T-helper 17 cell (primary cell): Measurements from ENCODE around the gene PPM1E. TPM values are rescaled to one million over a fixed set of nuclear protein-coding genes. Genes with fewer than 3 reads are reported as not detected.
"Not testable (repeated sequence)": the region's sequence is repeated elsewhere in the genome, so short reads cannot be mapped to it uniquely, and the experiment has no call there.

ENCODE experiments used
- ATAC-seq: fragments of 150-1000 bp; cut with Tn5 transposase; 2 replicates; pipeline ENCODE4 v1.10.0; 2021; ENCODE audit warnings: mild to moderate bottlenecking, moderate library complexity
- DNase-seq, 3 donors: peaks; one replicate each; pipeline versions ENCODE4 v3.0.0 to v3.0.0-alpha.2; 2020 to 2021
- H3K9me3 ChIP-seq: one replicate; pipeline ENCODE4 v1.7.0; 2013; ENCODE audit warnings: low read length, mild to moderate bottlenecking; ENCODE audit not compliant: control insufficient read depth, poor library complexity, severe bottlenecking
- H3K27ac Mint-ChIP-seq: one replicate; pipeline ENCODE4 v1.8.0; 2022; ENCODE audit warnings: mild to moderate bottlenecking, moderate library complexity, mixed read lengths
- H3K27me3 Mint-ChIP-seq: one replicate; pipeline ENCODE4 v1.8.0; 2022; ENCODE audit warnings: mixed read lengths
- H3K36me3 Mint-ChIP-seq: one replicate; pipeline ENCODE4 v1.8.0; 2022; ENCODE audit warnings: low read depth, mixed read lengths
- H3K4me1 Mint-ChIP-seq: one replicate; pipeline ENCODE4 v1.8.0; 2022; ENCODE audit warnings: mild to moderate bottlenecking, mixed read lengths
- H3K4me3 Mint-ChIP-seq: one replicate; pipeline ENCODE4 v1.8.0; 2022; ENCODE audit warnings: mild to moderate bottlenecking, moderate library complexity, mixed read lengths
- total RNA-seq, 4 donors: library from RNA in 2 of 4; stranded (reverse) in 2 of 4; gene quantifications; one replicate each; pipeline ENCODE4 v1.2.3 and lab custom pipeline; 2022 to 2026

The PPM1E gene
- total RNA-seq, 2 donors from 2014 or later, result not detected

GRCh38 chr17:58788199-58788598, 32.5 kb downstream of the PPM1E start:
- Mint-ChIP-seq H3K27me3 (peaks cover 12% of the 10 kb centered on the region), H3K4me3 (no peak overlapping the region), H3K4me1 (peaks cover 5% of the 10 kb centered on the region), H3K36me3 (no peaks in the 10 kb centered on the region), H3K27ac (no peak overlapping the region)
- no peaks in the 10 kb centered on the region for H3K9me3 ChIP-seq
- no peak for DNase-seq
- ATAC-seq, result no peak

GRCh38 chr17:58789160-58789559, 33.5 kb downstream of the PPM1E start:
- H3K27ac Mint-ChIP-seq, result no peak overlapping the region
- H3K27me3 Mint-ChIP-seq, result peaks cover 12% of the 10 kb centered on the region
- H3K9me3 ChIP-seq, result no peaks in the 10 kb centered on the region
- H3K36me3 Mint-ChIP-seq, result no peaks in the 10 kb centered on the region
- peaks cover 5% of the 10 kb centered on the region for H3K4me1 Mint-ChIP-seq
- H3K4me3 Mint-ChIP-seq, result no peak overlapping the region
- ATAC-seq (no peak), DNase-seq (no peak)

GRCh38 chr17:58789831-58790230, 34.2 kb downstream of the PPM1E start:
- H3K27me3 Mint-ChIP-seq, result peaks cover 12% of the 10 kb centered on the region
- H3K4me3 Mint-ChIP-seq, result no peak overlapping the region
- no peak overlapping the region for H3K27ac Mint-ChIP-seq
- no peaks in the 10 kb centered on the region for H3K36me3 Mint-ChIP-seq
- peaks cover 5% of the 10 kb centered on the region for H3K4me1 Mint-ChIP-seq
- no peak for ATAC-seq
- DNase-seq, result no peak
- H3K9me3 ChIP-seq, result no peaks in the 10 kb centered on the region

- not testable (repeated sequence) for H3K27me3 Mint-ChIP-seq, H3K36me3 Mint-ChIP-seq, ATAC-seq
Measured at GRCh38 chr17:58794508-58794907, 38.9 kb downstream of the PPM1E start.

GRCh38 chr17:58802188-58802587, 46.5 kb downstream of the PPM1E start:
- Mint-ChIP-seq H3K27me3 (peaks cover 22% of the 10 kb centered on the region), H3K27ac (no peak overlapping the region), H3K4me3 (no peak overlapping the region), H3K36me3 (no peaks in the 10 kb centered on the region), H3K4me1 (no peaks in the 10 kb centered on the region)
- DNase-seq, result no peak
- ATAC-seq, result no peak
- no peaks in the 10 kb centered on the region for H3K9me3 ChIP-seq

More at GRCh38 chr17:58794508-58794907, 38.9 kb downstream of the PPM1E start:
- not testable (repeated sequence) for H3K4me1 Mint-ChIP-seq, H3K9me3 ChIP-seq, H3K27ac Mint-ChIP-seq, DNase-seq, H3K4me3 Mint-ChIP-seq

GRCh38 chr17:58806046-58806445, 50.4 kb downstream of the PPM1E start:
- no peak for DNase-seq
- Mint-ChIP-seq H3K4me3 (no peak overlapping the region), H3K27ac (no peak overlapping the region), H3K4me1 (no peaks in the 10 kb centered on the region), H3K36me3 (no peaks in the 10 kb centered on the region), H3K27me3 (peaks cover 37% of the 10 kb centered on the region)
- no peak for ATAC-seq
- H3K9me3 ChIP-seq, result no peaks in the 10 kb centered on the region

- no peak for DNase-seq
- no peak overlapping the region for H3K27ac Mint-ChIP-seq
- H3K4me3 Mint-ChIP-seq, result no peak overlapping the region
- H3K36me3 Mint-ChIP-seq, result peaks cover 2% of the 10 kb centered on the region
- peaks cover 43% of the 10 kb centered on the region for H3K27me3 Mint-ChIP-seq
- H3K9me3 ChIP-seq, result no peaks in the 10 kb centered on the region
- no peak for ATAC-seq
- H3K4me1 Mint-ChIP-seq, result peaks cover 2% of the 10 kb centered on the region
Measured at GRCh38 chr17:58808609-58809563, 53.2 kb downstream of the PPM1E start.

GRCh38 chr17:58809564-58809936, 53.9 kb downstream of the PPM1E start:
- ATAC-seq (no peak), DNase-seq (no peak)
- H3K9me3 ChIP-seq, result no peaks in the 10 kb centered on the region
- H3K27ac Mint-ChIP-seq, result no peak overlapping the region
- peaks cover 2% of the 10 kb centered on the region for H3K4me1 Mint-ChIP-seq
- no peak overlapping the region for H3K4me3 Mint-ChIP-seq
- H3K27me3 Mint-ChIP-seq, result peaks cover 43% of the 10 kb centered on the region
- peaks cover 2% of the 10 kb centered on the region for H3K36me3 Mint-ChIP-seq

- Mint-ChIP-seq H3K27ac (no peak overlapping the region), H3K4me1 (peaks cover 2% of the 10 kb centered on the region), H3K27me3 (peaks cover 32% of the 10 kb centered on the region), H3K4me3 (no peak overlapping the region), H3K36me3 (peaks cover 2% of the 10 kb centered on the region)
- DNase-seq, result no peak
- ATAC-seq, result no peak
- no peaks in the 10 kb centered on the region for H3K9me3 ChIP-seq
Measured at GRCh38 chr17:58811290-58811689, 55.6 kb downstream of the PPM1E start.

GRCh38 chr17:58813712-58814111, 58.1 kb downstream of the PPM1E start:
- Mint-ChIP-seq H3K27me3 (peaks cover 21% of the 10 kb centered on the region), H3K27ac (no peak overlapping the region), H3K4me3 (no peak overlapping the region), H3K4me1 (peaks cover 2% of the 10 kb centered on the region), H3K36me3 (peaks cover 2% of the 10 kb centered on the region)
- H3K9me3 ChIP-seq, result no peaks in the 10 kb centered on the region
- DNase-seq, result no peak
- no peak for ATAC-seq

GRCh38 chr17:58818654-58819053, 63.0 kb downstream of the PPM1E start:
- no peak for ATAC-seq
- H3K4me3 Mint-ChIP-seq, result no peak overlapping the region
- no peak overlapping the region for H3K27ac Mint-ChIP-seq

GRCh38 chr17:58822148-58823050, 66.7 kb downstream of the PPM1E start:
- H3K27ac Mint-ChIP-seq, result no peak overlapping the region
- H3K4me3 Mint-ChIP-seq, result no peak overlapping the region
- H3K4me1 Mint-ChIP-seq, result no peaks in the 10 kb centered on the region
- DNase-seq, result no peak
- no peaks in the 10 kb centered on the region for H3K36me3 Mint-ChIP-seq
- ATAC-seq, result no peak
- H3K27me3 Mint-ChIP-seq, result peaks cover 29% of the 10 kb centered on the region
- H3K9me3 ChIP-seq, result no peaks in the 10 kb centered on the region

More at GRCh38 chr17:58818654-58819053, 63.0 kb downstream of the PPM1E start:
- H3K36me3 Mint-ChIP-seq, result no peaks in the 10 kb centered on the region
- peaks cover 25% of the 10 kb centered on the region for H3K27me3 Mint-ChIP-seq
- no peak for DNase-seq
- no peaks in the 10 kb centered on the region for H3K9me3 ChIP-seq
- no peaks in the 10 kb centered on the region for H3K4me1 Mint-ChIP-seq

- ATAC-seq (no peak), DNase-seq (no peak)
- Mint-ChIP-seq H3K27me3 (peaks cover 29% of the 10 kb centered on the region), H3K27ac (no peak overlapping the region), H3K4me3 (no peak overlapping the region), H3K36me3 (no peaks in the 10 kb centered on the region), H3K4me1 (no peaks in the 10 kb centered on the region)
- no peaks in the 10 kb centered on the region for H3K9me3 ChIP-seq
Measured at GRCh38 chr17:58823051-58823525, 67.4 kb downstream of the PPM1E start.
